ENCODE data around the gene CD300E.
"Not testable (repeated sequence)": the region's sequence is repeated elsewhere in the genome, so short reads cannot be mapped to it uniquely, and the experiment has no call there.

The CD300E gene, protein sequence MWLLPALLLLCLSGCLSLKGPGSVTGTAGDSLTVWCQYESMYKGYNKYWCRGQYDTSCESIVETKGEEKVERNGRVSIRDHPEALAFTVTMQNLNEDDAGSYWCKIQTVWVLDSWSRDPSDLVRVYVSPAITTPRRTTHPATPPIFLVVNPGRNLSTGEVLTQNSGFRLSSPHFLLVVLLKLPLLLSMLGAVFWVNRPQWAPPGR

DNA sequence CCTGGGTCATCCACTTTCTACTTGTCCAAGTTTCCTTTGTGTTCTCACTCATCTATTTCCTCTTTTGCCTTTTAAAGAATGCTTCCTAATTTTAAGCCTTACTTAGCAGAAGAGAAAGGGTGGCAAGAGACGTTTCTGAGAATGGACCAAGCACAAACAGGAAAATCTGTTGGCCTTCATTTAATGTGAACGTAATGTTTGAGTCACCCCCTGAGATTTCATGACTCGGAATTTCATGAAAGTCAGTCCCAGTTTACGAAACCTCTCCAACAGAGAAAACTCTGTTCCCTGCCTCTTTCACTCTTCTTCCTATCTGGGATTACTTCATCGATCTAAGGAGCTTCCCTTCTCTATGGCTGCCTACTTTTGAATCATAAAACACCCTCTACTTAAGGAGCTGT is at the start of gene CD300E:
Gene CD300E, minus strand, starts transcription at position 46 of the 401 bp plus-strand sequence. CDS start 117 bp downstream, outside the sequence.
- no peak for DNase-seq

DNA sequence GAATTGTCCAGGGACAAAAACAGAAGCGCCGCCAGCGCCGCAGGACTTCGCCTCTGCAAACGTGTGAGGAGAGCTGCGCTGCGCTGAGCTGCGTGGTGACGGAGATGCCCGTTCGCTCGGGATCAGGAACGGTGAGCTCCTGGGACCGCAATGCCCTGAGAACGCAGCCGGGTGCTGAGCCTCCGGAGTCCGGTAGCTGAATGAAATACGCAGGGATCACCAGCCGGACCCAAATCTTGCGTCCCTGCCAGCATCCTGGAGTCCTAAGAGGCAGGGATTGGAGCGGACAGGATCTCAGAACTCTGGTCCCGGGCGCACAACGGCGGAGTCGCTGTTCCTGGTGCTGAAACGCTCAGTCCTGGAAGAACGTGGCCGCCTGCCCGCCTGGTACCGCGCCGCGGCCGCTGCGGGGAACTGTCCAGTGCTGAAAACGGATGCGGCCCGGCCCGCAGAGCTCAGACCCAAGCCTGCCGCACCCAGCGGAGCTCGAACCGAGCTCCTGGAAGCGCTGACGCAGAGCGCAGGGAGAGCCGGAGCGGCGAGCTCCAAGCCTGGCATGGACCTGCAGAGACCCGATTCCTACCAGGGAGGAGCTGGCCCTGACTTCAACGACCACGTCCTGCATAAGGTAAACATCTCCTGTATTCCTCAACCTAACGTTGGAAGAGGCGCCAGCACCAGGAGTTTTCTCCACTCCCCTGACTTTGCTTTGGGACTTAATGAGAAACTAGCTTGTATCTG is 47.7 kb upstream of the CD300E start:
- no peak for DNase-seq

DNA sequence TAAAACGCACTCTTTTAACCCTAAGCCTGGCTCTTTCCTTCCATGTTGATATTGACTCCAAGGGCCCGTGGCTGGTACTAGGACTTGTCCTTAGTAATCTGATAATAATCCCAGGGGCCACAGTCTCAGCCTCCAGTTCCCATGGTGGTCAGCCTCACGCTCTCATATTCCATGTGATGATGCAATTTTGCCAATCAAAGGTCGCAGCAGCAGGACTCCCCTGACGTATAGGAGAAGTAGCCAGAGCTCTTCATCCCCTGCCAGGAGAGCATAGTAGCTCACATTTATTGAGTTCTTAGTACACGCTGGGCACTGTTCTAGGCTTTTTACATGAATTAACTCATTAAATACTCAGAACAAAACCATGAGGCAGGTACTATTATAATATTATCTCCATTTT is 46.8 kb upstream of the CD300E start:
- DNase-seq = no peak

DNA sequence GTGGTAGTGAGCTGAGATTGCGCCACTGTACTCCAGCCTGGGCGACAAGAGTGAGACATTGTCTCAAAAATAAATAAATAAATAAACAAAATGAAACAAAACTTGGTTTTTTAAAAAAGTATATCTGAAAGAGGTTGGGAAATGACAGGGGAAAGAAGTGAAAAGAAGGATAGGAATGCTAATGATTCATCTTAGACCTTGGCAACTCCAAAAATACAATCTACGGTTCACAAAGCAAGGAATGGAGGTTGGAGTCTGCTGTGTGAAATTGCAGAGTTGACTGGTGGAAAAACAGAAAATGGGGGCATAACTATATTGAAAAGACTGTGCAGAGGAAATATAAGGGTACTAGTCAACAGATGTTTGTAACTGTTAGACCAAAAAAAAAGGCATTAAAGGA is 40.0 kb upstream of the CD300E start:
- DNase-seq = no peak

DNA sequence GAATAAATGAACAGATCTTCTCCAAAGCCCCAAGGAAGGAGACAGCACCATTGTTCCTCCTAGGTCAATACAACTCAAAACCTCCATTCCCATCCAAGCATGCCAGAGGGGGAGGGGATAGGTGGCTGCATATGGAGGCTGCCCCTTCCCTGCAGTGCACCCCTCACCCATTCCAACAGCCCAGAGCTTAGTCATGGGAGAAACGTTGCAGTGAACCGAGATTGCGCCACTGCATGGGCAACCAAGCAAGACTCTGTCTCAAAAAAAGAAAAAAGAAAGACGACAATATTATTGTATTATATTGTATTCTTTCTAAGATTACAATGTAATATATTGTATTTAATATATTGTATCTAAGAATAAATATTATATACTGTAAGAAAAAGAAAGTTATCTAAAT is 36.4 kb upstream of the CD300E start:
- no peak for DNase-seq

DNA sequence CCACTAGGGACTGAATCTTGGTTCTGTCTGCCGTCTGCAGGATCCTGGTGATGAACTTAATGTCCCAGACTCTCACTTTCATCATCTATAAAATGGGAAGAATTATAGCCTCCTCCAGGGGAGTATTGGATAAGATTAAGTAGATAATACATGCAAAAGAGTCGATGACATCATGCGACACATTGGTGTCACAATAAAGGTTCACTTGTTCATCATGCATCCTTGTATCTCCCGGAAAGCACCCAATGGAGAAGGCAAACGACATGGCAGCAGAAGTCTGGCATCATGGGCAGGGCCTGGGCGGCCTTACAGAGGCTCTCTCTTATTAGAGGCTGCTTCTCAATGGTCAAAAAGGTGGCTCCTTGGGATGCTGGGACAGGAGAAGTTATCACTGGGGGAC is 35.1 kb upstream of the CD300E start:
- DNase-seq = no peak

DNA sequence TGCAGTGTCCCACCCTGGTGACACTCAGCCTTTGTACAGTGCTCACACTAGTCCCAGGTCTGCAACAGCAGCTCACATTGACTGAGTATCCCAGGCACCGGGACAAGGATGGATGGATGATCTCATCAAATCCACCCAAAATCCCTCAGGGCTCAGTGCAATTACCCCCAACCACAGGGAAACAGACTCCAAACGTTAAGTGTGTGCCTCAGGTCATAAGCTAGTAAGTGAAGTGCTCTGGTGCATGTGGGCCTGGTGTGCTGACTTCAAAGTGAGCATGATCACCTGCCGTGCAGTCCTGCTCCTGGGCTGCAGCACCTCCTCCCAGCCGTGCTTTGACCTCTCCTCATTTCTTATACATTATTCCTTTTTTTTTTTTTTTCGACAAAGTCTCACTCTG is 31.2 kb upstream of the CD300E start:
- no peak for DNase-seq

DNA sequence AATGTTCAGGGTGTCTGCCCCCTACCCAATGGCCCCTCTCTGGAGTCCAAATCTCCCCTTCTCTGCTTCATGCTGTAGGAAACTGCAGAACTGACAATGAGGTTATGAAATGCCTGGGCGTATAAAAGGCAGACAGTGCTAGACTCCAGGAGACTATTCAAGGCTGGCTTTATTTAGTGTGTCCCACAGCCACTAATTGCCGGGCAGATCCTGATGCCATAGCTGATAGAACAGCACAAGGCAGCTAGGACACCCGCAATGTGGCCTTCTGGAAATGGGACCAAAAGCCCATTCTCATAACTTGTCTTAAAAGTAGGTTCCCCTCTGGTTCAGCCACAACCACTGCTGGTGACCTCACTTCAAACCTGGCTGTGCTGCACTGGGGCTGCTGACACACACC is 28.5 kb upstream of the CD300E start:
- no peak for DNase-seq

DNA sequence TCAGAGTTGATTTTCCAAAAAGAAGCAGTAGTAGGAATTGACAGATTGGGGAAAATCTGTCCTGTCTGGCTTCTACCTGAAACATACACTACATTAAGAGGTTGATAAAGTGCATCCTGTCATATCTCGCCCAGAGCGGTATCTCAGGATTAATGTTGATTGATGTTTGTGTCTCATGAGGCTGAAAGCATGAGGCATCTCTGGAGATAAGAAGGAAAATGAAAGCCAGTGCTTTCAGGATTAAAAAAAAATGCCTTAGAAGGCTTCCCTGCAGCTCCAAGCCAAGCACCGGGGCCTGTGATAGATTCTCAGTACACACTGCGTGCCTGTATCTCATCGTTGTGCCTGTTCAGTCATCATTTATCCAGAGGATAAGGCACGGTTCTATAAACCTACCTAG is 26.4 kb upstream of the CD300E start:
- no peak for DNase-seq

DNA sequence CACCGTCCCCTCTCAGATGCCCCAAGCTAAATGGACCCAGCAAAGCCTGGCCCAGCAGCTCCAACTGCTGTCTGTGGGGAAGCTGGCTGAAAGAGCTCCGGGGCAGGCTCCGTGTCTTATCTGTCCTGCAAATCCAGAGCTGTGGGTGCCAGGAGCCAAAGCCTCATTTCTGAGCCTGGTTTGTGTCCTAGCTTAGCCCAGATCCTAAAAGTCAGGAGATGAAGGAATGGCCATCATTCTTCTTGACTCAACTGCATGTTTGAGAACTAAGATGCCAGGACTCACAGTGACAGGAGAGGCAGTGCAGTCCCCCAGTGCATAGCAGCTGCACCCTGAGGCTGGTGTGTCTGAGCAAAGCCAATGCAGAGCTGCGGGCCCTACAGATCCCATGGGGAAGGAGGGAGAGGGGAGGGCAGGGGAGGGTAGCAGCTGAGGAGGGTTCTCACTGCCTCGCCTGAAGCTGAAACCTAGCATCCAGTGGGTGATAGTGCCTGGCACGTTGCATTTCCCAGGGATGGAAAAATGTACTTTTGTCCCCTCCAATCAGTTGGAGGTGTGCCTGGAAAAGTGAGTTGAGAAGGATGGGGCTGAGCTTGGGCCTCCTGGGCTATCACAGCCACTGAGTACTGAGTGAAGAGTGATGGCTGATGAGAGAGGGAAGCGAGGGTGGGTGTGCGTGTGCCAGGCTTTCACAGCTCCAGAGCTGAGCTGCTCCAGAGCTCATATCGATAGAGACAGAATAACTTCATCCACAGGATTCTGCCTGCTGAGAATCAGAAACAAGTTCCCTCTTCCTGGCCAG is 24.5 kb upstream of the CD300E start:
- no peak for DNase-seq

DNA sequence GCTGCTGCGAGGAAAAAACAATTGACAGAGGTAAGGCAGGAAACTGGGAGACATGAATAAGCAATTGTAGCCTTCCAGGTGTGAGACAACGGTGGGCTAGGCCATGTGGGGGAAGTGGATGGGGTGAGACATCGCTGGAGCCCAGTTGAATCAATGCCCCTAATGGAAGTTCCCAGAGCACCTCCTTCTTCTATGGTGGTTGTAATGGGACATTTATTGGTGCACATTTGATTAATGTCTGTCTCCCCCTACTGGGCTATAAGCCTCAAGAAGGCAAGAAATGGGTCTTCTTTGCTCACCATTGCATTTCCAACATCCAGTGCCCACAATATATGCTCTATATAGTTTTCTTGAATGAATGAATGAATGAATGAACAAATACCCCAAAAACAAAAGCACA is 22.7 kb upstream of the CD300E start:
- no peak for DNase-seq

DNA sequence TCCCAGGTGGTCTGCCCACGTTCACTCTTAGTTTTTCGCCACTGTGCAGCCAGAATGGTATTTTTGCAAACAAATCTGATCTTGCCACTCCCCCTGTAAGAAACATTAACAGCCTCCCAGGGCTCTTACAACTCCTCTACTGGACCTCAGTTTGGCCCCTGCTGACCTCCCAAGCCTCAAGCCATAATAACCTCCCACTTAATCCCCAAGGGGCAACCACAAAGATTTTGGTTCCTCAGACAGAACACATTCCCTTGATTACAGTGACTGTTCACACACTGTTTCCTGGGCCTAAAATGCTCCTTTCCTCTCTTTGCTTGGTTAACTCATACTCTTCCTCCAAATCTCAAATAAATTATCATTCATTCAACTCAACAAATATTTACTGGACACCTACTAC is 21.5 kb upstream of the CD300E start:
- DNase-seq = no peak

DNA sequence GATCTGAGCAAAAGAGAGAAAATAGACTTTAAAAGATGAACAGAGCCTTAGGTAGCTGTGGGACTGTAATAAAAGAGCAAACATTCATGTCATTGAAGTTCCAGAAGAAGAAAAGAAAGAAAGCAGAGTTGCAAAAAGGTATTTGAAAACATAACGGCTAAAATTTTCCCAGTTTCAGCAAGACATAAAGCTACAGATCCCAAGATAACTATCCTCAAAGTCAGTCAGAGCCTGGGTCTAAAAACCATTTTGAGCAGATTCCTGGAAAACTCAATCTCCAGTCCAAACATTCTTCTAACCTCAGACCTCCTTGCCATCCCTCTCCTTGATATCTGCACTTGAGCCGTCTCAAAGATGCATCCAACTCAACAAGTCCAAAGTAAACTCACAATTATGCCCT is 20.9 kb upstream of the CD300E start:
- no peak for DNase-seq

DNA sequence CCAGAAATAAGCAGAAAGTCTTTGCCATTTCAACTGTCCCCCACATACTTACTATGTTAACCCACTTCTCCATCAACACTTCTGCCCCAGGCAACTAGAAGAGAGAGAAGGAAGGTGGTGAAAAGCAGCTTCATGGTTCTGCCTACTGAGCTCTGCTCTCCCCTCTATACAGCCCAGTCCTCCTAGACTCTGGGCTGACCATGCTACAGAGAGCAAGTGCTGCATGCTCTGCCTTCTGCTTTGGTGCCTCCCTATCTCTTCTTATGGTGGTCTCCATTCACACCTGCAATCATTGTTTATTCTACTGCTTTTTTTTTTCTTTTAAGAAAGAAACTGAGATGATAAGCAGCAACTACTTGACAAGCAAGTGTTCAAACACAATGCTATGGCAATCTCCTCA is 20.3 kb upstream of the CD300E start:
- DNase-seq = no peak

DNA sequence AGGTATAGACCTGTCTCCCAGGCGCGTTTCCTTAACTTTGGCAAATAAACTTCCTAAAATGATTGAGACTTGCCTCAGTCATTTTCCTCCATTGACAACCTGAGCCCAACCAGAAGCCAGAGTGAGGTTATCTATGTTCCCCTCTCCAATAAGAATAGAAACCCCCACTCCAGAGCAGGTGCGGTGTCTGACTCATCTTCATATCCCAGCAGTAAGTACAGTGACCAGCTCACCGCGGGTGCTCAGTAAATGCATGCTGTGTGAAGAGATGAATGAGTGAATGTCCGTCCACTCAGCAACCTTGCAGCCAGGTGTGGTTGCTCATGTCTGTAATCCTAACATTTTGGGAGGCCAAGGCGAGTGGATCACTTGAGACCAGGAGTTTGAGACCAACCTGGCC is 19.5 kb upstream of the CD300E start:
- no peak for DNase-seq

DNA sequence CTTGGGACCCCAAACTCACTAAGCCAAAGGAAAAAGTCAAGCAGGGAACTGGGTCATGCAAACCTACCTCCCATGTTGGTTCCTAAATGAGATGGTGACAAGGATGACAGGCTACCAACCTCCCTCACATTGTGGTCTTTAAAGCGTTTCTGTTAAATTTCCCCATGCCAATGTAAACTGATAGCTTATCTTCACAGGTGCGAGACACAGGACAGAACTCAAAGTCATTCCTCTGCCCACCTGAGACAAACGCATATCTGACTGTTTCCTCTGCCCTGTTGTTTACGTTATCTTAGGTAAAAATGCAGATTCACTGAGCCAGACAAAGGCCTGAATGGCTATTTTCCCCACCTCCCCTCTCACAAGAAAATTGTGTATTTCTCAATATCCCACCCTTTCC is 19.0 kb upstream of the CD300E start:
- DNase-seq = no peak

DNA sequence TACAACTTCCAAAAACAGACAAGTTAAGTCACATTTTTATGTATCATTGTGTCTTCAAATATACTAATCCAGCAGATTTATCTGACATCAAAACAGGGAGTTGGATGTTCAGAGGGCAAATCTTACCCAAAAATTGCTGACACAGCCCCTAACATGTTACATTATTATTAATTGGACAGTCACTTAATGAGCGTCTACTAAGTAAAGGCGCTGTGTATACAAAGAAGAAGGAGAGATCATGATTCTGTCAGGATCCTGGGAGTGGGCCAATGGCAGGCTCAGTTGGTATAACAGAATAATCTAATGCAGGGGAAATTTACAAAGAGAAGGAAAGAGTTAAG is 18.4 kb upstream of the CD300E start:
- DNase-seq = no peak

DNA sequence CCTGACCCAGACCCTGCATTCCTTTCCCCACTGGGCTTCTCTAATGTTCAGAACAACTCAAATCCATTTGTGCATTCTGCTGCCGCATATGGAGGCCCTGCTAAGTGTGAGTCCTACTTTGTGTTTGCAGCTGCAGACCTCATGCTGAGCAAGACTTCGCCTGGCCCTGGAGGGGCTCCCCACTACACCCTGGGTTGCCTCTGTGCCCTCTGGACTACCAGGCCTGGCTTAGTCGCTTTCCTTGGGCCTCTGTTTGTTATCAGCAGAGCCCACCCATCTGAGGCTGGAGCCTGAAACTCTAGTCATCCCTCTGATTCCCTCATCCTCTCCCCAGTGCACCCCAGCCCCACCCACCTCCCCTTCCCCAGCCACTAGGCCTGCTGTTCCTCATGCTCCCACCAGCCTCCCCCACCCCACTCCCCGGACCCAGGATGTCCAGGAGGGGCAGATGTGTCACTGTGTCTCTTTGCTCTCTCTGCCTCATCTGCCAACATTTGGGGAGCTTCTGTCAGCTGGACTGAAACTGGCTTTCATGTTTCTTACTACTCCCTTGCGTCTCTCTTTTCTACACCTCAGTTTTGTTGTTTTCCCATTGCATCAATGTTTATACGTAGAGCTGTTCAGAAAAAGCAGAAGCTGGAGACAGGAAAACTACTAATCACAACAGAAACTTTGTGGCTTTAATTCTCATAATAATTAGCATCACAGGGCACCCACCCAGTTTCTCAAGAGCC is 17.9 kb upstream of the CD300E start:
- no peak for DNase-seq

DNA sequence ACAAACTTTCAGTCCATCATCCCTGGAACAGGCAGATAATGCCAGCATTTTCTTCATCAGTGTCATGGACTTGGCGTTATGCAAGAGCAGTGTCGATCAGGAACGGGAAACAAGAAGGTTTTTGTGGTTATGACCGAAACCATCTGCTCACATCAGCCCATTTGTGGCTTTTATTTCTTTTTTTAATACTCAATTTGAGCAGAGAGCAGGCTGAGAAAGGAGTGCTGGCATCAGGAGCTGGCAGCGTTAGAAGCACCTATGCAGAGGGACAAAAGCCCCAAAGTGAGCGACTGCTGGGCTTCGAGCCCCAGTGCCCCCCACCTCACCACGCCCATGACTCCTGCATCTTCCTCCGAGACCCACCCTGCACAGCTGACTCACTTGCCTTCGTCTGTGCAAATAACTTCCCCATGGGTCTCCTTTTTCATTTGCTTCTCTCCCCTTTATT is 16.2 kb upstream of the CD300E start:
- DNase-seq = no peak

DNA sequence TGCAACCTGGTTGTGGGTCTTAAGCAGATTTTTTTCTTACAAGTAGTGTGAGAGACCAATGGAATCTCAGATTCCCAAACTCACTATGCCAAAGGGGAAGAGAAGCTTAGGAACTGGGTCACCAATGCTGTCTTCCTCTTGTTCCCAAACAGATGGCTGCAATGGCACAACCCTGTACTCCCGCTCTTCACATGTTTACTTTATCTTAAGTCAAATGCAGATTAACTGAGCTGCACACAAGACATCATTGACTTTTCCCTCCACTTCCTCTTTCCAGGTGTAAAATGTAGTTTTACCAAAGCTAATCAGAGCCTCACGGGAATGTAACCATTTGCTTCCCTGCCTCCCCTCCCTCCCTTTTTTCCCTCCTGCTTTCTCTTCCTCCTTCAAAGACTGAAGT is 14.4 kb upstream of the CD300E start:
- DNase-seq = no peak

DNA sequence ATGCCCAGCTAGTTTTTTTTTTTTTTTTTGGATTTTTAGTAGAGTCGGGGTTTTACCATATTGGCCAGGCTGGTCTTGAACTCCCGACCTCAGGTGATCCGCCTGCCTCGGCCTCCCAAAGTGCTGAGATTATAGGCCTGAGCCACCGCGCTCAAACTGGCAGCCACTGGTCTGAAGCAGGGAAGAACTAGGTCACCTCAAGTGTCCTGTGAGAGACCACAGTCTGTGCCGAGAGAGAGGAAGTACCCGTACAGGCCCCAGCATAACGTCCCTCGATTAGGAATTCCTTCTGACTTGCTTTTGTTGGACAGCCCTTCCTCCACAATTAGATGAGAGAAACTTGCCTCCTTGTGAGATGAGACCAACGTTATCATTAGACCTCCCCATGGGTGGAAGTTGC is 13.7 kb upstream of the CD300E start:
- no peak for DNase-seq

DNA sequence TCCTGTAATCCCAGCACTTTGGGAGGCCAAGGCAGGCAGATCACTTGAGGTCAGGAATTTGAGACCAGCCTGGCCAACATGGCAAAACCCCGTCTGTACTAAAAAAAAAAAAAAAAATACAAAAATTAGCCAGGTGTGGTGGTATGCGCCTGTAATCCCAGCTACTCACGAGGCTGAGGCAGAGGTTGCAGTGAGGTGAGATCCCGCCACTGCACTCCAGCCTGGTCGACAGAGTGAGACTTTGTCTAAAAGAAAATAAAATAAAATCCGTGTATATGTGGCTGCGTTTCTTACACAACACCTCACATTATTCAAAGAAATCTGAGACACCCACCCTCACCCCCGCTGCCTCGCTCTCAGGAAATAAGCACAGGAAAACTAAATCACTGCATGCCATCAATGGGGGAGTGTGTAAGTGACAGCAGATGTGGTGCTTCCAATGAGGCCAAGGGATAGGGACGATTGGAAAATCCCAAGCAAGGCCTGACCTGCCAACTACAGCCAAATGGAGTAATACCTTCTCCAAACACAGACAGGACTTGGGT is 13.1 kb upstream of the CD300E start:
- DNase-seq = not testable (repeated sequence)

DNA sequence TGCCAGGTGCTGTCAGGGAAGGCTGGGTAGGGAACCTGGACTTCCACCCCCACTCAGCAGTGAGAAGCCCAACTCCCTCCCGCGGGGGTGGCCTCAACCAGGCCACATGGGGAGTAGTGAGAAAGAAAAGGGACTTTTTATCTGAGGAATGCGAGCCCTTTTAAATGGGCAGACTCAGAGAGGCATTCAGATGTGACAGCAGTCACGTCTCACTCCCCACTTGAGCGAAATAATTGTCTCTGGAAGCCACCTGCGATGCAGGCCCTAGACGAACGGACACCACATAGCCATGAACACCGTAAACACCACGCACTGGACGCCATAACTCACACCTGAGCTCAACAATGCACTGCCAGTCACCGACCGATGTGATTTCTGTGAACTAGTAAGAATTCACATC is 11.9 kb upstream of the CD300E start:
- DNase-seq = no peak

Measured in SHP77 treated with DMSO at 0.1 percent for 48 hours (cell line).